Measurements from ENCODE around the gene DPP4. TPM values are rescaled to one million over a fixed set of nuclear protein-coding genes. Genes with fewer than 3 reads are reported as not detected.

Gene DPP4
- total and polyA plus RNA-seq, 2 donors from 2014 or later: 29.4 to 74.8 TPM

- H3K9ac ChIP-seq (ENCODE audit: low read length in 3 of 3): no peak overlapping the region
- TF ChIP-seq, protein P1, sequence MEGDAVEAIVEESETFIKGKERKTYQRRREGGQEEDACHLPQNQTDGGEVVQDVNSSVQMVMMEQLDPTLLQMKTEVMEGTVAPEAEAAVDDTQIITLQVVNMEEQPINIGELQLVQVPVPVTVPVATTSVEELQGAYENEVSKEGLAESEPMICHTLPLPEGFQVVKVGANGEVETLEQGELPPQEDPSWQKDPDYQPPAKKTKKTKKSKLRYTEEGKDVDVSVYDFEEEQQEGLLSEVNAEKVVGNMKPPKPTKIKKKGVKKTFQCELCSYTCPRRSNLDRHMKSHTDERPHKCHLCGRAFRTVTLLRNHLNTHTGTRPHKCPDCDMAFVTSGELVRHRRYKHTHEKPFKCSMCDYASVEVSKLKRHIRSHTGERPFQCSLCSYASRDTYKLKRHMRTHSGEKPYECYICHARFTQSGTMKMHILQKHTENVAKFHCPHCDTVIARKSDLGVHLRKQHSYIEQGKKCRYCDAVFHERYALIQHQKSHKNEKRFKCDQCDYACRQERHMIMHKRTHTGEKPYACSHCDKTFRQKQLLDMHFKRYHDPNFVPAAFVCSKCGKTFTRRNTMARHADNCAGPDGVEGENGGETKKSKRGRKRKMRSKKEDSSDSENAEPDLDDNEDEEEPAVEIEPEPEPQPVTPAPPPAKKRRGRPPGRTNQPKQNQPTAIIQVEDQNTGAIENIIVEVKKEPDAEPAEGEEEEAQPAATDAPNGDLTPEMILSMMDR (IDR thresholded peaks at IDR 0.05; ENCODE audit: borderline replicate concordance, extremely low read depth, insufficient read depth): no peak
- no peaks in the 10 kb centered on the region for H3K27me3 ChIP-seq (ENCODE audit: control insufficient read depth, insufficient read depth, low read length)
- no peak overlapping the region for H3K27ac ChIP-seq (ENCODE audit: low read depth in 2 of 2, low read length in 2 of 2)
- H3K9me3 ChIP-seq (ENCODE audit: control insufficient read depth in 2 of 3, insufficient read depth in 1 of 3, low read length in 3 of 3): no peaks in the 10 kb centered on the region
- FAIRE-seq (no peak), DNase-seq (no peak)
- H3K4me3 ChIP-seq (ENCODE audit: low read length in 3 of 3): no peak overlapping the region
- intact Hi-C loops (cut with DNase I): no loop called here
- no peaks in the 10 kb centered on the region for H3K4me1 ChIP-seq (ENCODE audit: control insufficient read depth in 2 of 3, insufficient read depth in 2 of 3, low read depth in 1 of 3, low read length in 3 of 3)
- no peaks in the 10 kb centered on the region for H3K36me3 ChIP-seq (ENCODE audit: control insufficient read depth in 2 of 3, insufficient read depth in 3 of 3, low read length in 3 of 3)
Observed at GRCh38 chr2:162085090-162085891, 11.3 kb upstream of the DPP4 start.

- TF ChIP-seq, protein P1 (IDR thresholded peaks at IDR 0.05; ENCODE audit: borderline replicate concordance, extremely low read depth, insufficient read depth): no peak
- intact Hi-C loops (cut with DNase I): no loop called here
- no peaks in the 10 kb centered on the region for H3K27me3 ChIP-seq (ENCODE audit: control insufficient read depth, insufficient read depth, low read length)
- FAIRE-seq (no peak), DNase-seq (no peak)
- no peaks in the 10 kb centered on the region for H3K36me3 ChIP-seq (ENCODE audit: control insufficient read depth in 2 of 3, insufficient read depth in 3 of 3, low read length in 3 of 3)
- no peak overlapping the region for H3K9ac ChIP-seq (ENCODE audit: low read length in 3 of 3)
- no peak overlapping the region for H3K27ac ChIP-seq (ENCODE audit: low read depth in 2 of 2, low read length in 2 of 2)
- no peaks in the 10 kb centered on the region for H3K9me3 ChIP-seq (ENCODE audit: control insufficient read depth in 2 of 3, insufficient read depth in 1 of 3, low read length in 3 of 3)
- H3K4me1 ChIP-seq (ENCODE audit: control insufficient read depth in 2 of 3, insufficient read depth in 2 of 3, low read depth in 1 of 3, low read length in 3 of 3): no peaks in the 10 kb centered on the region
- H3K4me3 ChIP-seq (ENCODE audit: low read length in 3 of 3): no peak overlapping the region
Observed at GRCh38 chr2:162084536-162084935, 10.5 kb upstream of the DPP4 start.

GRCh38 chr2:162082681-162083080 lies 8.7 kb upstream of the DPP4 start:
- Histone ChIP-seq H3K9me3 (ENCODE audit: control insufficient read depth in 2 of 3, insufficient read depth in 1 of 3, low read length in 3 of 3) (peaks cover 0 to 3% (median 0%) of the 10 kb centered on the region in 3 donors), H3K27me3 (ENCODE audit: control insufficient read depth, insufficient read depth, low read length) (no peaks in the 10 kb centered on the region), H3K36me3 (ENCODE audit: control insufficient read depth in 2 of 3, insufficient read depth in 3 of 3, low read length in 3 of 3) (no peaks in the 10 kb centered on the region), H3K4me1 (ENCODE audit: control insufficient read depth in 2 of 3, insufficient read depth in 2 of 3, low read depth in 1 of 3, low read length in 3 of 3) (no peaks in the 10 kb centered on the region), H3K9ac (ENCODE audit: low read length in 3 of 3) (no peak overlapping the region), H3K27ac (ENCODE audit: low read depth in 2 of 2, low read length in 2 of 2) (no peak overlapping the region), H3K4me3 (ENCODE audit: low read length in 3 of 3) (no peak overlapping the region)
- DNase-seq (no peak), FAIRE-seq (no peak)
- TF ChIP-seq, protein P1 (IDR thresholded peaks at IDR 0.05; ENCODE audit: borderline replicate concordance, extremely low read depth, insufficient read depth): no peak
- intact Hi-C loops (cut with DNase I): no loop called here
